NCI-H2081 treated with DMSO at 0.1 percent for 48 hours (cell line): ENCODE measurements around the gene LHFPL2.
"Not testable (repeated sequence)": the region's sequence is repeated elsewhere in the genome, so short reads cannot be mapped to it uniquely, and the experiment has no call there.

Experiments
- DNase-seq: peaks from one replicate; lab custom pipeline; 2025; lab: John Stamatoyannopoulos, UW

The LHFPL2 gene

DNA sequence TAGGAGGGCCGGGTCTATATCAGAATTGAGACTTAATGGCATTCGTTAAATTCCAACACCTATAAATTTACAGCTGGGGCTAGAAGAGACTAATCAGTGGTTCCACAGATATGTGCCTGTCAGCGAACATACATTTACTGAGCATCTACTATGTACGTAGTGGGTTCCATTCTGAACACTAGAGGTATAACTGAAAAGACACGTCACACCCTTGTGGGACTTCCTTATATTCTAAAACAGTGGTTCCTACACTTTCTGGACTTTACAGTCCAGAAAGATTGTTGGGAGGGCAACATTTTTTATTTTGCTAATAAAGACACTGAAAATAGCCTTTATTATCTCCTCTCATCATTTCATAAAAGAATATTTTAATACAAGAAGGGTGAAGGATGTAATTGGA, 147.7 kb downstream of the LHFPL2 start:
- no peak for DNase-seq

DNA sequence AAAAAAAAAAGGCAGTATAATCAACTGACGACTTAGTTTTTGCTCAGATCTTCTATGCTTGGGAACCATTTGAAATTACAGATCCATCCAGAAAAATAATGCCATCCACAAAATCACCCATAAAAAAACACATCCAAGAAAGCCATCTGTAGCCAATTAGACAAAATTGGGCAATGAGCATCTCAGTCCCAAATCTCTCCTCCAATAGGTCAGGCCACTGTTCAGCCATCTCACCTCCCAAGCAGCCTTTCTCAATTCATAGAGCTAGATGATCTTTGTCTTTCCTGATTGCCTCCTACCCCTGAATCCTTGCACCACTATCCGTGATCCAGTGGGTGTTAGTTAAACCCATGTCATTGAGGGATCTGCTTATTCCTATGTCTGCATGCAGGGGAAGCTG, 148.5 kb downstream of the LHFPL2 start:
- no peak for DNase-seq

DNA sequence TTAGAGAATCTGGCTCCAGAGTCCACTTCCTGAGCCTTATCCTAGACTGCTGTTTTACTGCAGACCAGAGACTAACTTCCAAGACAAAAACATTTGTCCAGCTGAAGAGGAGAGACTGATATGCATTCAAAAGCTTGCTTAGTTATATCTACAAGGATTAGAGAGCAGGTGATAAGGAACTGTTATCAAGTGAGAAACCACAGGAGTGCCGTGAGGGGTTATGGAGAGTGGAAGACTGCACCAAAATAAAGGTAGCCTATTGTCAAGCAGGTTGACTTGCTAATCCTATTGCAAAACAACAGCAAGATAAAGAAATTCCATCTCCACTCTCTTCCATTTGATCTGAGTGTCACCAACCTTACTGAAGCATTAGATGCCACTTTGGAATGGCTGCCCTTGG, 149.1 kb downstream of the LHFPL2 start:
- DNase-seq, result no peak

DNA sequence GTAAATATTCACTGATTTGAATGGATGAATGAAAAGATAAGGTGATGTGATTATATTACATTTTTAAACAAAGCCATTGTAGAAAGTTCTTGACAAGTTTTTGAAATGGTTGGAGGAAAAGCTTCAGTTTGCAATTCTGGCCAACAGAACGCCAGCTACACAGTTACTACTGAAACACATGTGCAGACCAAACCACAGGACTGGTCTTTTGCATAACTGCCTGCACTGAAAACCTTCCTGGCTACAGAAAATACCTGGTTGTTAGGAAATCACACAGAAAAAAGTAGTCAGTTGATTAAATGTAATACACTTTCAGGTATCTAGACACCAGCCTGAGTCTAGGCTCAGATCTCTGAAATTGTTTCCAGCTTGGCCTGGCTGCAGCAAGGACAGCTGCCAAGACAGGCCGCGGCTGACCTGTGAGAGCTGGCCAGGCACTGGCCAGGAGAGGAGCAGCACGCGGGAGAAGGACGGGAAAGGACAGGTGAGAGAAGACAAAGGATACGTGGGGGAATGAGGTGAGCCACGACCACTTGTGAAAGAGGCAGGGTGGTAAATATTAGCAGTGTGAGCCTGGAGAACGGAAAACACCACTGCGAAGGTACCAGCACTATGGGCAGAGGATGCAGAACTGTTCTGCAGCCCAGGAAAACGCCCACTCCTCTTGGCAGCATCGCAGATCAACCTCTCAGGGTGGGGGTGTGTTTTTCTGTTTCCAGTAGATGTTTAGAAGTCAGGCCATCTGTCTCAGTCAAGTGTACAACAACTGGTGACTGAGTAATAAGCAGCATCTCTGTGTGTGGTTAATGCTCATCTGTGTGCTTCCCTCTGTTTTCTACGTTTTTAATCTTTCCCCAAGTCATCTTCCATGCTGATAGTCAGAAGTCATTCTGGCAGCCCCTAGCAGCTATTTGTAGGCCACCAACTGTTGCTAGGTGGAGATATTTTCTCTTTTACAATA, 150.7 kb downstream of the LHFPL2 start:
- DNase-seq, result no peak

DNA sequence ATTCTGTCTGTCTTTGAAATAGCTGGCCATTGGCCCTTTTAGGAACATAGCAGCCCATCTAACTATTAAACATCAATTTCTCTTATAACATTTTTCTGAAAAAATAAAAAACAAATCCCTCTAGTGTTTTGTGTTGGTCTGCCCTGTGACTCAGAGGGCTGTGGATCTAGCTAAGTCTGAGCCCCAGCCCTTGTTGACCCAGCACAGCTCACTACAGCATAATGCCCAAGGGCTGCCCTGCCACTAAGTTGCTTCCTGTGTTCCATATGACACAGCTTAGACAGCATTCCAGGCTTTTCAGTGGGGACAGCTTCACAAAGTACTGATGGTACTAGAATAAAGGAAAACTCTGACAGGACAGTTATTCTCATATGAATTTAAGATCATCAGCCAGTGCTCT, 152.2 kb downstream of the LHFPL2 start:
- DNase-seq, result no peak

DNA sequence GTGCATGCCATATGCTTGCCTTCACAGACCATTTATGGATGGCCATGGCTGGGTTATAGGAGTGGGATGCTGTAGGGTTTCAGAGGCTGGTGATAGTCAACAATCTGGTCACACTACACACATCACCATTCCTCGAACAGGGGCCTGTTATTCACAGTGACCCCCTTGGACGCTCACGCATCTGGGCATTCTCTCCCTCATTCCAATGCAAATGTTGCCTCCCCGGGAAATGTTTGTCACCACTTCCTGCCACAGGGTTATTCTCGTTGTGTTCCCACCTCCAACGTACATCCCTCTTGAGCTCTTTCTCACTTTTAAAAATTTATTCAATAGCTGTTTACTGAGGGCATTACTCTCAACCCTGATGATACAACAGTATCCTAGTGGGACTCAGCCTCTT, 152.8 kb downstream of the LHFPL2 start:
- DNase-seq, result no peak

DNA sequence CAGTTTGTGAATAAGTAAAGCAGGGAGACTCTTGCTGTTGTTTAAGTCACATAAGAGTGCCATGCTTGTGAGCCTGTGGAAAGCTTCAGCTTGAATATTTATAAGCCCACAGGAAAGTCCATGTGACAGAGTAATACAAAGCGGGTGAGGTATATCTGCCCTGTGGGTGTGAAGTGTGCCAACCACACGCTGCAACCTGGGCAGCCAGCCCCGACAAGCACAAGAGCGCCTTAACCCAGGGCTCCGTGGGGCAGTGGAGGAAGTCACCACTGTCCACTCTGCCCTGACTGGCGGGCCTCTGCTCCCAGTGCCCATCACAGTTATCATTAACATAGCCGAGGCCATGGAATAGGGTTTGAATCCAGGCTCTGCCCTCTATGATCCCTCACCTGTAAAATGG, 155.9 kb downstream of the LHFPL2 start:
- no peak for DNase-seq

DNA sequence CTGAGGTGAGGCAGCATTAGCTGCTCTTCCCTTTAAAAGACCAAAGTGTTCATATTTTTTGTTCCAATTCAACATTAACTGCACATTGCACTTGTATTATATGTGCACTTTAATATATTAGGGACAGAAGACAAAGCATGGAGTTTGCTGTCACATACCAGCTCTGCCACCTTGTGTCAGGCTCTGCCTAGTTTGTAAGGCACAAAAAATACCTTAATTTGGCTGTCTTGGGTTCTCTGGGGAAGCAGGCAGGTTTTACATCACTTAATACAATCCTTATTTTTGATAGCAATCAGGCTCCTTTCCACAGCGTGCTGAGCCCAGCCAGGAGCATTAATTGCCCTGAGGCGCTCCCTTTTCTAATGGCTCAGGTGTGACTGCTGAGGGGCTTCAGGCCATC, 156.3 kb downstream of the LHFPL2 start:
- DNase-seq, result no peak

DNA sequence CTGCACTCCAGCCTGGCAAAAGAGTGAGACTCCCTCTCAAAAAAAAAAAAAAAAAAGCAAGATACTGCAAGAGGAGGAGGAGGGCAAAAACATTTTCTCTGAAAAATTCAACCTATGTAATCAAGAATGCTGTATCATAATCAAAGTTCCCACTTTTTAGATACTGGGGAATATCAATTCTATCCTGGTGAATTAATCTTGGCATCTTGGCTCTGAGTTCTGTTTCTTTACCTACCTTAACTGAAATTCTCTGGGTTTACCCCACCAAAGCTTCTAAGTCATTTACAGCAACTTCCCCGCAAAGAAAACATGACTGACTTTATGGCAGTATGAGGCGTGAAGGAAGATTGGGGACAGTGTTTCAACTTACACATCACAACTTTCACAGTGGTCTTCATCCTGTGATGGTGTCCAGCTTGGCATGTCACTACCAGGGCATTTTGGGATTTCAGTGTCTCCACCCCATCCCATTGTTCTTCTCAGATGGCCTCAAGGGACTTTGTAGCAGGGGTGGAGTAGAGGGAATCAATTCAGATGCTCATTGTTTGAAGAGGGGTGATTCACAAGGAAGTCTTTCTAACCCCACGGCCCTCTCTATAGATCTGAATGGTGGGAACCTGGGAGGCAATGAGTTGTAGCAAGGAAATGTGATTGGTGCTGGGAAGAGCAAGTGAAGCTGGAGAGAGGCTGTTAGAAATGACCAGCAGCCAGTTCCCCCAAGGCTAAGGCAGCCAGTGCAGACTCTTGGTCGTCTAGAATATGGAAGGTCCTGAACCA, 157.7 kb downstream of the LHFPL2 start:
- DNase-seq, result no peak

DNA sequence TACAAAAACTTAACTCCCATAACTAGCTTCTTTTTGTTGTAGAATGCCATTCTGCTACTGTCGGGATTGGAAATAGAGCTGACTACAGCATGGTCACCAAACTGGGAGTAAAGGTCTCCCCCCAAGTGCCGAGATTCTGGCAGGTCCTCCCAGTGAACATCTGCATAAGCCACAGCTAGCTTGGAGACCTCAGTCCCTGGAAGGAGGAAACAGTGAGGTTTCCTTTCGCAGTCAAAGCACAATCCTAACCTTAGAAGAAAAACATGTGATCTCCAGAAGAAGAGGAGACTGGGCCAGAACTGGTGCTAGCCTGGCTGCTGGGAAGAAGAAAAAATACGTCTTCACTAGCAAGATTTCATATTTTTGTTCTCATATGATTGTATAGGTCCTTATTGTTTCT, 160.7 kb downstream of the LHFPL2 start:
- no peak for DNase-seq

DNA sequence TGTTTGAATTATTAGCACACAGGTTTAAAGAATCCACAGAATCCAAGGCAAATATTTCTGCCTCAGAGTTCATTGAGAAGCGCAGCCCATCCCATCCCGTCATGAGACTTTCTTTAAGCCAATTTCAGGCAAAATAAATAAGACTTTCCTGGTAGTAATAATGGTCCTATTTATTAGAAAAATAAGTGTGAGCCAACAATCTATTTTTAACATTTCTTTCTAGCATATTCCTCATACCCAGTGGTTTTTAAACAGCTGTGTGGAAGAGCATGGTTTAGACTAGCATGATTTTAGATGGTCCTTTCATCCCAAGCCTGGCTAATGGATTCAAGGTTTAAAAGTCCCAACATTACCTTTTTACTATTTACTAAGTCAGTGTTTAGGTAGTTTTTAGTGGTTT, 162.4 kb downstream of the LHFPL2 start:
- DNase-seq, result no peak

DNA sequence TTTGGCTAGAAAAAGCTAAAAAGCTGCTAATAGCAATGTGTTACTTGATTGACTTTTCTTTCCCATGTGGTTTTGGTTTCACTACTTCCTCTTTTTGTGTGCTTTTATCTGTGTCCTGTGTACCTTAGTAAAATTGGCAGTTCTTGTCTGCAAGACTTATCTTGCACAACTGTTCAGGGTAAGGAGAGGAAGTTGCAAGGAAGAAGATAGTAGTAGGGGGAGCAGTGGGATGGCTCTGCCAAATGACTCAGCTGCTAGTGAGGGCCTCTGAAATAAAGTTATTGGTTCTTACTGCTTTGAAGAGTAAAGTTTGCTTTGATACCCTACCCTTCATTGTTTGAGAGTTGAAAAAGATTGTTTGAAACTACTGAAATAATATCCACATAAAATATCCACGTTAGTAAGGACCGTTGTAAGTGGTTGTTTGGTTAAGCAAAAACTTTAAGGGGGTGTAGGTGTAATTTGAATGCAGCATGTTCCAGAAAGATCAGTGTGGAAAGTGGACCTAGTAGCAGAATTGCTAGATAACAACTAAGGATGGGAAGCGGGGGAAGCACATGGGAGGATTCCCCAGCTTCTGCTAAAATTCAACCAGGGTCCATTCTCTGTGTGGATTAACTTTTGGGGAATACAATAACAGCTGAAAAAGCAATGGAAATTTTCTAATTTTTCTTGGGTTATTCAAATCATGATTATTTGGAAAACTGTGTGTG, 164.6 kb downstream of the LHFPL2 start:
- DNase-seq, result no peak

DNA sequence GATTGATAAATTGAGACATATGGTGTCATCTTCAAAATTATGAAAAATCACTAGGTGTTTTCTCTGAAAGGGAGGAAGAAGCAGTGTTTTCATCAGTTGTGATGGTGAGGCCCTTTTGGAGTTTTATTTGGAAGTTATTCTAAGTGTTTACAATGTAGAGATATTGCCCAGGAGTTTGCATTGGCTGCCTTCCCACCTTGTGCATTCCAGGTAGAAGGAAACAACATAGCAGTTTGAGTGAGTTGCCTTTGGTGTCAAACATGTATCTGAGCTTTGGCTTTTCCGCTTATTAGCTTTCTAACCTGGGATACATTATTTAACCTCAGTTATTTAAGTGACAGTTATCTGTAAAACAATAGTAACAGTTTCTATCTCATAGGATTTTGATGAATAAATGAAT, 165.6 kb downstream of the LHFPL2 start:
- DNase-seq, result no peak

DNA sequence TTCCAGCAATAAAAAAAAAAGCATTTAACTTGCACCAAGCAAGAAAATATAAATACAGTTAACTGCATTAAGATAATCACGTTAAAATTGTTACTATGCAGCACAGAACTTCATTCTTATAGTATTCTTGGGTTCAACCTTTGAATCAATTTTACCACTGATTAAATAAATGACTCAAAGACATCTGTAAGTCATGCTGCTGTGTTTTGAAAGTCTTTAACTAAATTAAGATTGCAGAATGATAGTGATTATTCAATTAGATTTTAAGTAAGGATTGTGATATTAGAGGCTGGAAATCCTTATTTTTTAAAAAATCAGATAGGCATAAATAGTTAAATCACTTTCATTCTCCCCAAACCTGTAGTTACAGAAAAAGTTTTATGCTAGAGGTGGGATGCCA, 171.8 kb downstream of the LHFPL2 start:
- DNase-seq, result no peak

DNA sequence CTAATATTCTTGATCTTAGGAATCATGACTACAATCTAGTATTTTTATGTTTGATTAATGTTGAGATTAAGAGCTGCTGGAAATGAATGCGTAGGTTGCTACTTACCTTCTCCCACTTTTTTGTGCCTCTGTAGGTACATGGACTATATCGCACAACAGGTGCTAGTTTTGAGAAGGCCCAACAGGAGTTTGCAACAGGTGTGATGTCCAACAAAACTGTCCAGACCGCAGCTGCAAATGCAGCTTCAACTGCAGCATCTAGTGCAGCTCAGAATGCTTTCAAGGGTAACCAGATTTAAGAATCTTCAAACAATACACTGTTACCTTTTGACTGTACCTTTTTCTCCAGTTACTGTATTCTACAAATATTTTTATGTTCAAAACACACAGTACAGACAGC, 173.2 kb downstream of the LHFPL2 start:
- DNase-seq, result no peak

DNA sequence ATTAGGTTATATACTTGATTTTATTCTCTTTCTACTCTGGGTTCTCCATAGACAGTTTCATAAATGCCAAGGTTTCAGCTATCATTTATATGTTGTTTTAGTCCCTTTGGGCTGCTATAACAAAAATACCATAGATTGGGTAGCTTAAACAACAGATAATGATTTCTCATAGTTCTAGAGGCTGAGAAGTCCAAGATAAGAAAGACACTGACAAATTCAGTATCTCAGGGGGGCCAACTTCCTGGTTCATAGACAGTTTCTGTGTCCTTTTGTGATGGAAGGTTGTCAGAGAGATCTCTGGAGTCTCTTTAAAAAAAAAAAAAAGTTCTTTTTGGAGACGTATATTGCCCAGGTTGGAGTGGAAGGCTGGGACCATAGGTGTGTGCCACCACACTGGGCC, 174.8 kb downstream of the LHFPL2 start:
- DNase-seq, result no peak

DNA sequence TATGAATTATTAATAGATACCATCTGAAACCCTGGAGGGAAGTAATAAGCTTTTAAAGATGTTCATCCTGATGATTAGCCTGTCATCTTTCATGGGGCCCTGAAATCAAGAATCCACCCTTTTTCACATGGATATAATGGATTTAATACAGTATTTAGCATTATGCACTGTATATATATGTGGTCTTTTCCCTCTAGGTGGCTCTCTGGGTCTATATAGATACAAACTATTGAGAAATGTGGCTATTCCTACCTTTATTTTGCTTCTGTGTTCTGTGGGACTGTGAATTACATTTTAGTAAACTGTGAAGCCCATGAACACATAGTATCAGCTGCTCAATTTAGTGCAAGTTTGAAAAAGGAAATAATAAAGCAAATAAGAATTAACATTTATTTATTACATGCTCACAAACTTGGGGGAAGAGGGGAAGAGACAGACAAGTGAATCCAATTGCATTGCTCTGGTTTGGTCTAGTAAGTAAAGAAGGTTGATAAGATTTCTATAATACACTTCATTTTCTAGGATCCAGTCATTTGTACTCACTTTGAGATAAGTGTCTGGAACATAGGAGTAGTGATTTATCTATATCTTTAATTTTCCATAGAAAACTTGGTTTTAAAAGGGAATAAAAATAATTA, 176.0 kb downstream of the LHFPL2 start:
- no peak for DNase-seq

DNA sequence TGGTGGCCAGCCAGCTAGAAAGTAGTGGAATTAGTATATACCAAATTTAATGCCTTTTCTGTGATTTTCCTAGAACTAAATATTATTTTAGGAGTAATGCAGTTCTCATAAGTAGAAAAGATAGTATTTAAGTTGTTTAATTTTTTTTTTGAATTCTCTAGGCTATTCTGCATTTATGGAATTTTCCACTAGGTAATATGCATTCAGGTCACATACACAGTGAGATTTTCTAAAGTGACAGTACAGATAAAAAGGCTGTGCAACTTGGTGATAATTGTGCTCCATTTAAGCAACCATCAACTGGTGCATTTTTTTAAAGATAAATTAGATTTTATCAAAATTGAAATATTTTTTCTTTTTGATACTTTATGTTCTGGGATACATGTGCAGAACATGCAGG, 176.7 kb downstream of the LHFPL2 start:
- DNase-seq, result no peak

DNA sequence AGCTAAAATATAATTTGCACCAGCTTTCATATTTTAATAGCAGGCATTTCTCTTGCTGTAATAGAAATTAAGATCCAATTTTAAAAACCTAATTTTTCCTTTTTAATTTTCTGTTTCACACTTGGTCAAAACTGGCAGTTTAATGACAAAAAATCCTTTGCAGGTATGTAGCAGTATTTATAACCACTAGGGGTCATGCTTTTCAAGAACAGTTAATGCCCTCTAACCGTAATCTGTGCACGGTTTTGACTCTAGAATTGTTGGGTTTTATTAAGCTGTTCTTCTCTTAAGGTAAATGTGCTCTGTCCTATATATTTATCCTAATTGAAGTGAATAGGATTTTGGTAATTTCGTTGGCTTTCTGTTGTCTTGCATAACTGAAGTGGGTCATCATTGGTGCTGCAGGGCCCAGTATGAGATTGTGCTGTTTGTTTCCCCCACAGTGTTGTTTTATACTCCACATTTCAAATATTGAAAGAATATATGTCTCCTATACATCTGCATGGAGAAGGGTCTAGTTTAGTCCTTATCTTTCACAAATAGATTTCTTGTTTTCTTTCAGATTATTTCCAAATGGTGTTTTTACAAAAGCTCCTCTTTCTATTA, 180.7 kb downstream of the LHFPL2 start:
- no peak for DNase-seq

DNA sequence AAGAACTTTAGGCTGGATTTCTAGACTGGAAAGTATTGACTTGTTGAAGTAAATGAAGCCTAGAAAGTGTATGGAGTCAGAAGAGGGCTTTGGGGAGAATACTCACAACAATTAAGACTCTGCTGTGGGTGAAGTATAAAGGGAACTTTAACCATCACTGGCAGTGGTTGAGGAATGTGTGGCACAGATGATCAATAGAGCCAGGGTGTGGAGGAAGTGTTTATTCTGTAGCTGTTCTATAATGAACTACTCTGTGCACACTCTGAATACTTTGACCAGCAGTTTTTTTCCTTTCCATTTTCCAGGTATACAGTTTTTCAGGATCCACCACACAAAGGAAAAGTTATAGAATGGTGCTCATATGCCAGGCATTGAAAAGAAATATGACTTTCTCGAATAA, 181.4 kb downstream of the LHFPL2 start:
- no peak for DNase-seq

DNA sequence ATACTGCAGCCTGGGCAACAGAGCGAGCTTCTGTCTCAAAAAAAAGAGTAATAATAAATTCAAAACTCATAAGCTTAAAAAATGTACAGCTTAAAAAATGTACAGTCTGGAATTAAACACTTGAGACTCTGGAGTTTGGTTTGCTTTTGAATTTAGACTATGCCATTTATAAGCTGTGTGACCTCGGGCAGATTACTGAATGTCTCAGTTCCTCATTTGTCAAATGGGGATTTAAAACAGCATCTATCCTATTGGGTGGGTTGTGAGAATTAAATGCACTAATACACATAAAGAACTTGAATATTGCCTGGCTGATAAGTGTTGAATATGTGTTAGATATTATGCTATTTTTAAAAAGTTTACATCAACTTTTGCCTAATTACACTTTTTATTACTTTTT, 189.7 kb downstream of the LHFPL2 start:
- no peak for DNase-seq

DNA sequence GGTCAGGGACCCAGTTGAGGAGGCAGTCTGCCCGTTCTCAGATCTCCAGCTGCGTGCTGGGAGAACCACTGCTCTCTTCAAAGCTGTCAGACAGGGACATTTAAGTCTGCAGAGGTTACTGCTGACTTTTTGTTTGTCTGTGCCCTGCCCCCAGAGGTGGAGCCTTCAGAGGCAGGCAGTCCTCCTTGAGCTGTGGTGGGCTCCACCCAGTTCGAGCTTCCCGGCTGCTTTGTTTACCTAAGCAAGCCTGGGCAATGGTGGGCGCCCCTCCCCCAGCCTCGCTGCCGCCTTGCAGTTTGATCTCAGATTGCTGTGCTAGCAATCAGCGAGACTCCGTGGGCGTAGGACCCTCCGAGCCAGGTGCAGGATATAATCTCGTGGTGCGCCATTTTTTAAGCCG, 191.1 kb downstream of the LHFPL2 start:
- DNase-seq, result not testable (repeated sequence)
